HEK293 (cell line): Measurements from ENCODE around the gene HNRNPK.
A peak's percentile ranks its signal among the peaks of the same experiment; 100 is the strongest.

Source experiments
- CTCF ChIA-PET: fragments of 350-600 bp; formaldehyde crosslinking; extraction: SDS; loops from one replicate; lab custom pipeline; 2021; ENCODE audit warnings: antibody characterized with exemption; lab: Yijun Ruan, JAX
- POLR2A ChIA-PET: fragments of 300-600 bp; formaldehyde crosslinking; extraction: SDS; loops from one replicate; lab custom pipeline; 2020; ENCODE audit warnings: antibody characterized with exemption, inconsistent platforms; lab: Yijun Ruan, JAX
- H3K27ac ChIP-seq: fragments of 200-500 bp; sonication (Bioruptor generic); 2 replicates; pipeline ENCODE4 v1.5.1; 2014; ENCODE audit warnings: low read depth, low read length, control low read depth, inconsistent platforms; ENCODE audit errors: extremely low read depth
- H3K36me3 ChIP-seq, 2 experiments: fragments of 200-500 bp in 1 of 2; sonication (Bioruptor generic) in 1 of 2; 1 replicate in 1 of 2; 2 replicates in 1 of 2; pipeline ENCODE4 v1.5.1; 2014 to 2017; ENCODE audit warnings: inconsistent platforms in 2 of 2, low read length in 2 of 2; ENCODE audit not compliant: control insufficient read depth in 2 of 2, insufficient read depth in 1 of 2
- H3K4me1 ChIP-seq: fragments of 200-500 bp; sonication (Bioruptor generic); 2 replicates; pipeline ENCODE4 v1.5.1; 2014; ENCODE audit warnings: mild to moderate bottlenecking, low read length, inconsistent platforms; ENCODE audit not compliant: control insufficient read depth, insufficient read depth
- H3K4me3 ChIP-seq: 2 replicates; pipeline ENCODE4 v1.5.1; 2011; ENCODE audit warnings: low read depth, mild to moderate bottlenecking, control low read depth, low read length, moderate library complexity
- H3K9me3 ChIP-seq: fragments of 200-500 bp; sonication (Bioruptor generic); 2 replicates; pipeline ENCODE4 v1.5.1; 2014; ENCODE audit warnings: low read depth, low read length, inconsistent platforms; ENCODE audit not compliant: control insufficient read depth, insufficient read depth
- BCL11B ChIP-seq: fragments of 450-650 bp; formaldehyde crosslinking; IDR thresholded peaks from 2 replicates; pipeline ENCODE4 v1.5.1; 2016; ENCODE audit warnings: low read depth, missing biosample characterization, missing genetic modification characterization
- GLIS2 ChIP-seq: fragments of 450-650 bp; formaldehyde crosslinking; IDR thresholded peaks from 2 replicates; pipeline ENCODE4 v1.5.1; 2016; ENCODE audit warnings: missing biosample characterization, missing genetic modification characterization
- HOXC10 ChIP-seq: sonication (generic); formaldehyde crosslinking; IDR thresholded peaks from 2 replicates; pipeline ENCODE4 v1.8.1; 2023; ENCODE audit warnings: mild to moderate bottlenecking, missing genetic modification reagents
- IKZF3 ChIP-seq: fragments of 450-650 bp; IDR thresholded peaks from 2 replicates; pipeline ENCODE4 v1.5.0; 2018; ENCODE audit warnings: missing biosample characterization, mild to moderate bottlenecking, missing genetic modification characterization, moderate library complexity
- KLF1 ChIP-seq: fragments of 450-650 bp; formaldehyde crosslinking; IDR thresholded peaks from 2 replicates; pipeline ENCODE4 v1.5.1; 2016; ENCODE audit warnings: missing biosample characterization, missing genetic modification characterization
- KLF8 ChIP-seq: fragments of 450-650 bp; formaldehyde crosslinking; IDR thresholded peaks from 2 replicates; pipeline ENCODE4 v1.5.1; 2016; ENCODE audit warnings: missing biosample characterization, missing genetic modification characterization
- OVOL3 ChIP-seq: fragments of 450-650 bp; formaldehyde crosslinking; IDR thresholded peaks from 2 replicates; pipeline ENCODE4 v1.5.1; 2016; ENCODE audit warnings: missing biosample characterization, missing genetic modification characterization
- RBAK ChIP-seq: fragments of 450-650 bp; formaldehyde crosslinking; IDR thresholded peaks from 2 replicates; pipeline ENCODE4 v1.5.1; 2016; ENCODE audit warnings: missing biosample characterization, missing genetic modification characterization
- TCF7L2 ChIP-seq: IDR thresholded peaks from 2 replicates; pipeline ENCODE4 v1.6.1; 2011; ENCODE audit warnings: low read depth, mild to moderate bottlenecking, inconsistent platforms, low read length, moderate library complexity, borderline replicate concordance
- ZBTB20 ChIP-seq: fragments of 450-650 bp; formaldehyde crosslinking; IDR thresholded peaks from 2 replicates; pipeline ENCODE4 v1.5.1; 2016; ENCODE audit warnings: missing biosample characterization, missing genetic modification characterization
- ZBTB21 ChIP-seq: fragments of 450-650 bp; formaldehyde crosslinking; IDR thresholded peaks from 2 replicates; pipeline ENCODE4 v1.5.1; 2017; ENCODE audit warnings: missing biosample characterization, missing genetic modification characterization
- ZNF112 ChIP-seq: fragments of 450-650 bp; formaldehyde crosslinking; IDR thresholded peaks from 2 replicates; pipeline ENCODE4 v1.5.0; 2017; ENCODE audit warnings: missing biosample characterization, missing genetic modification characterization
- ZNF114 ChIP-seq: fragments of 450-650 bp; formaldehyde crosslinking; IDR thresholded peaks from 2 replicates; pipeline ENCODE4 v1.5.0; 2017; ENCODE audit warnings: missing biosample characterization, missing genetic modification characterization
- ZNF132 ChIP-seq: fragments of 450-650 bp; formaldehyde crosslinking; IDR thresholded peaks from 2 replicates; pipeline ENCODE4 v1.5.1; 2017; ENCODE audit warnings: missing biosample characterization, missing genetic modification characterization, borderline replicate concordance
- ZNF133 ChIP-seq: fragments of 450-650 bp; formaldehyde crosslinking; IDR thresholded peaks from 2 replicates; pipeline ENCODE4 v1.5.1; 2016; ENCODE audit warnings: missing biosample characterization, missing genetic modification characterization
- ZNF202 ChIP-seq: fragments of 450-650 bp; formaldehyde crosslinking; IDR thresholded peaks from 2 replicates; pipeline ENCODE4 v1.5.1; 2016; ENCODE audit warnings: missing biosample characterization, missing genetic modification characterization, borderline replicate concordance
- ZNF223 ChIP-seq: fragments of 450-650 bp; formaldehyde crosslinking; IDR thresholded peaks from 2 replicates; pipeline ENCODE4 v1.5.1; 2016; ENCODE audit warnings: missing biosample characterization, missing genetic modification characterization
- ZNF335 ChIP-seq: fragments of 450-650 bp; formaldehyde crosslinking; conservative IDR thresholded peaks from 2 replicates; pipeline ENCODE4 v1.5.1; 2016; ENCODE audit warnings: missing biosample characterization, missing genetic modification characterization
- ZNF391 ChIP-seq: fragments of 450-650 bp; formaldehyde crosslinking; IDR thresholded peaks from 2 replicates; pipeline ENCODE4 v1.5.1; 2016; ENCODE audit warnings: low read depth, missing biosample characterization, missing genetic modification characterization, borderline replicate concordance
- ZNF423 ChIP-seq: fragments of 450-650 bp; formaldehyde crosslinking; IDR thresholded peaks from 2 replicates; pipeline ENCODE4 v1.5.1; 2016; ENCODE audit warnings: missing biosample characterization, missing genetic modification characterization
- ZNF544 ChIP-seq: fragments of 450-650 bp; formaldehyde crosslinking; IDR thresholded peaks from 2 replicates; pipeline ENCODE4 v1.5.0; 2017; ENCODE audit warnings: missing biosample characterization, missing genetic modification characterization
- ZNF600 ChIP-seq: fragments of 450-650 bp; formaldehyde crosslinking; IDR thresholded peaks from 2 replicates; pipeline ENCODE4 v1.5.1; 2016; ENCODE audit warnings: missing biosample characterization, missing genetic modification characterization
- ZNF776 ChIP-seq: fragments of 450-650 bp; formaldehyde crosslinking; IDR thresholded peaks from 2 replicates; pipeline ENCODE4 v1.5.0; 2017; ENCODE audit warnings: missing biosample characterization, missing genetic modification characterization, borderline replicate concordance
- ZNF777 ChIP-seq: fragments of 450-650 bp; formaldehyde crosslinking; IDR thresholded peaks from 2 replicates; pipeline ENCODE4 v1.5.1; 2017; ENCODE audit warnings: missing biosample characterization, missing genetic modification characterization, borderline replicate concordance
- TF ChIP-seq, protein P1 (sequence below): fragments of 450-650 bp; formaldehyde crosslinking; optimal IDR thresholded peaks from 2 replicates; pipeline ENCODE3; 2016; ENCODE audit warnings: missing biosample characterization, mild to moderate bottlenecking, missing genetic modification characterization
- TF ChIP-seq, protein P2 (sequence below): fragments of 450-650 bp; formaldehyde crosslinking; IDR thresholded peaks from 2 replicates; pipeline ENCODE4 v1.5.1; 2016; ENCODE audit warnings: missing biosample characterization, missing genetic modification characterization, low read depth
- TF ChIP-seq, protein P3 (sequence below): fragments of 450-650 bp; formaldehyde crosslinking; IDR thresholded peaks from 2 replicates; pipeline ENCODE4 v1.5.1; 2016; ENCODE audit warnings: missing biosample characterization, missing genetic modification characterization
- TF ChIP-seq, protein P4 (sequence below): fragments of 450-650 bp; formaldehyde crosslinking; IDR thresholded peaks from 2 replicates; pipeline ENCODE4 v1.5.1; 2016; ENCODE audit warnings: missing biosample characterization, missing genetic modification characterization
- TF ChIP-seq, protein P5 (sequence below): fragments of 450-650 bp; IDR thresholded peaks from 2 replicates; pipeline ENCODE4 v1.5.1; 2018; ENCODE audit warnings: missing biosample characterization, missing genetic modification characterization

HNRNPK gene

DNA sequence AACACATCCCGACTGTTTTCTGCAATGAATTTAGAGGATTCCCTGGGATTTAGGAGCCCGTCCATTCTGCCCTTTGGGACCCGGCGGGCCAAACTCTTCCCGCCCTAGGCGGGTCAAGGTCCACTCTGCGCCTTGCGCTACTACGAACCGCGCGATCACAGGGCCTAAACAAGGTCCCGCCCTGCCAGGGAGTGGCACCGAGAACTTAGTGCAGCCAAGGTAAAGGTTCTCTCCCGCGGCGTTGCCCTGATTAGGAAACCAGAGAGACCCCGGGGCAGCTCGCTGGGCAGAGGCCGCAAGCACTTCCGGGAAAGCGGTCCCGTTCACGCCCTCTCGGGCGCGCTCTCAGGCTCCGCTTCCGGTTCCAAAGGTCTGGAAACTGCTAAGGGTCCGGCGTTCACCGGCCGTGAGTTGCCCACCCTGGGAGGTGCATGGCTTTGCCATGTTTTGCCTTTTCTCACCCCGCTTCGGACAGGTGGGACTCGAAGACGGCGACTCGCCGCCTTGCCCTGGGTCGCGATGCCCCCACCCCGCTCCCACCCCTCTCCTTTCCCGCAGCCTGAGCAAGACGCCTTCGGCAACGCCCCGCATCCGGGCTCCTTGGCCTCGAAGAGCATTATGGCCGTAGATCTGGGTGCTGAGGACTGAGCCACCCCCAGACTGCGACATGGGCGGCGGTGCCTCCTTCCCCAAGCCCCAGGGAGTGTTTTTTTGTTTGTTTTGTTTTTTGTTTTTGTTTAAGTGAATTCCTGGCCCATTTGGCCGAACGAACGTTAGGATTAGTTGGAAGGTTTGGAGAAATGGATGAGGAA is 23.4 kb downstream of the HNRNPK start (continued):
- TF ChIP-seq ZNF776 (tag by site-specific recombination) (no peak), HOXC10 (CRISPR knock-in tag) (no peak), ZNF391 (tag by site-specific recombination) (no peak), KLF8 (tag by site-specific recombination) (peak; percentile 58; the same call in 1 of the 2 replicates), ZNF335 (tag by site-specific recombination) (peak; percentile 88), TCF7L2 (no peak), KLF1 (tag by site-specific recombination) (peak; percentile 29; the same call in 1 of the 2 replicates), IKZF3 (tag by site-specific recombination) (0 out of 2 replicates have a peak, but pooled peaks have one; percentile 12)
- TF ChIP-seq, protein P1, sequence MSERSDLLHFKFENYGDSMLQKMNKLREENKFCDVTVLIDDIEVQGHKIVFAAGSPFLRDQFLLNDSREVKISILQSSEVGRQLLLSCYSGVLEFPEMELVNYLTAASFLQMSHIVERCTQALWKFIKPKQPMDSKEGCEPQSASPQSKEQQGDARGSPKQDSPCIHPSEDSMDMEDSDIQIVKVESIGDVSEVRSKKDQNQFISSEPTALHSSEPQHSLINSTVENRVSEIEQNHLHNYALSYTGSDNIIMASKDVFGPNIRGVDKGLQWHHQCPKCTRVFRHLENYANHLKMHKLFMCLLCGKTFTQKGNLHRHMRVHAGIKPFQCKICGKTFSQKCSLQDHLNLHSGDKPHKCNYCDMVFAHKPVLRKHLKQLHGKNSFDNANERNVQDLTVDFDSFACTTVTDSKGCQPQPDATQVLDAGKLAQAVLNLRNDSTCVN (tag by site-specific recombination), result peak; percentile 74

DNA sequence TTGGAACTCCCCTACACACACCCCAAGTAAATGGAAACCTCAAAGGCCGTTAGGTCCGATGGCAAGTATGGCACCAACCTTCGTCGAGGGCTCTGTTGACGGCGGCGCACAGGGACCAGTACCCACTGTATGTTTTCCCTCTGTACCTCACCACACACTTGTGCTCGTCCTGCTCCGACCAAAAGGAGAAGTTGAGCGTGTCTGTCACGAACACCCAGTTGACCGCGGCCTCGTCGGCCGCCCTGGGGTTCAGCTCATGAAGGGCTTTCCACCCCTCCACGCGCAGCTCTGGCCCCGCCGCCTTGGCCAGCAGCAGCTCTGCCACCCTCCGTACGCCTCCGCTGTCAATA is 24.0 kb downstream of the HNRNPK start:
- H3K27ac ChIP-seq, result peak overlapping the region; percentile 86
- ChIA-PET POLR2A (interaction anchor here (1.3 to 2.8 kb wide), 2 partner anchors 9 to 24 kb away, joined by 5 to 26 read pairs; partner anchors contain the start of genes HNRNPK and RMI1), CTCF (interaction anchor here (1.0 kb wide), 1 partner anchor 304 kb away, joined by 8 read pairs; no protein-coding TSS in a partner anchor)
- no peaks in the 10 kb centered on the region for H3K4me1 ChIP-seq
- peak overlapping the region; percentile 78 for H3K4me3 ChIP-seq
- H3K36me3 ChIP-seq, result peaks cover 17 to 30% of the 10 kb centered on the region in 2 experiments; a peak in 2 of 3 replicates
- no peaks in the 10 kb centered on the region for H3K9me3 ChIP-seq
- no peak for TF ChIP-seq ZNF423 (tag by site-specific recombination)
- TF ChIP-seq ZNF600 (tag by site-specific recombination), result peak; percentile 23; the same call in 1 of the 2 replicates
- TF ChIP-seq GLIS2 (tag by site-specific recombination), result no peak
- no peak for TF ChIP-seq ZNF112 (tag by site-specific recombination)
- TF ChIP-seq ZNF202 (tag by site-specific recombination), result no peak
- TF ChIP-seq BCL11B (tag by site-specific recombination), result no peak
- peak; percentile 24; the same call in 1 of the 2 replicates for TF ChIP-seq ZBTB20 (tag by site-specific recombination)
- no peak for TF ChIP-seq ZNF544 (tag by site-specific recombination)
- TF ChIP-seq ZNF223, result no peak
- TF ChIP-seq, protein P2, sequence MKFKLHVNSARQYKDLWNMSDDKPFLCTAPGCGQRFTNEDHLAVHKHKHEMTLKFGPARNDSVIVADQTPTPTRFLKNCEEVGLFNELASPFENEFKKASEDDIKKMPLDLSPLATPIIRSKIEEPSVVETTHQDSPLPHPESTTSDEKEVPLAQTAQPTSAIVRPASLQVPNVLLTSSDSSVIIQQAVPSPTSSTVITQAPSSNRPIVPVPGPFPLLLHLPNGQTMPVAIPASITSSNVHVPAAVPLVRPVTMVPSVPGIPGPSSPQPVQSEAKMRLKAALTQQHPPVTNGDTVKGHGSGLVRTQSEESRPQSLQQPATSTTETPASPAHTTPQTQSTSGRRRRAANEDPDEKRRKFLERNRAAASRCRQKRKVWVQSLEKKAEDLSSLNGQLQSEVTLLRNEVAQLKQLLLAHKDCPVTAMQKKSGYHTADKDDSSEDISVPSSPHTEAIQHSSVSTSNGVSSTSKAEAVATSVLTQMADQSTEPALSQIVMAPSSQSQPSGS (tag by site-specific recombination), result no peak
- TF ChIP-seq, protein P3, sequence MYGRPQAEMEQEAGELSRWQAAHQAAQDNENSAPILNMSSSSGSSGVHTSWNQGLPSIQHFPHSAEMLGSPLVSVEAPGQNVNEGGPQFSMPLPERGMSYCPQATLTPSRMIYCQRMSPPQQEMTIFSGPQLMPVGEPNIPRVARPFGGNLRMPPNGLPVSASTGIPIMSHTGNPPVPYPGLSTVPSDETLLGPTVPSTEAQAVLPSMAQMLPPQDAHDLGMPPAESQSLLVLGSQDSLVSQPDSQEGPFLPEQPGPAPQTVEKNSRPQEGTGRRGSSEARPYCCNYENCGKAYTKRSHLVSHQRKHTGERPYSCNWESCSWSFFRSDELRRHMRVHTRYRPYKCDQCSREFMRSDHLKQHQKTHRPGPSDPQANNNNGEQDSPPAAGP (tag by site-specific recombination), result 0 out of 2 replicates have a peak, but pooled peaks have one; percentile 15
- TF ChIP-seq KLF1 (tag by site-specific recombination), result no peak
- TF ChIP-seq, protein P4, sequence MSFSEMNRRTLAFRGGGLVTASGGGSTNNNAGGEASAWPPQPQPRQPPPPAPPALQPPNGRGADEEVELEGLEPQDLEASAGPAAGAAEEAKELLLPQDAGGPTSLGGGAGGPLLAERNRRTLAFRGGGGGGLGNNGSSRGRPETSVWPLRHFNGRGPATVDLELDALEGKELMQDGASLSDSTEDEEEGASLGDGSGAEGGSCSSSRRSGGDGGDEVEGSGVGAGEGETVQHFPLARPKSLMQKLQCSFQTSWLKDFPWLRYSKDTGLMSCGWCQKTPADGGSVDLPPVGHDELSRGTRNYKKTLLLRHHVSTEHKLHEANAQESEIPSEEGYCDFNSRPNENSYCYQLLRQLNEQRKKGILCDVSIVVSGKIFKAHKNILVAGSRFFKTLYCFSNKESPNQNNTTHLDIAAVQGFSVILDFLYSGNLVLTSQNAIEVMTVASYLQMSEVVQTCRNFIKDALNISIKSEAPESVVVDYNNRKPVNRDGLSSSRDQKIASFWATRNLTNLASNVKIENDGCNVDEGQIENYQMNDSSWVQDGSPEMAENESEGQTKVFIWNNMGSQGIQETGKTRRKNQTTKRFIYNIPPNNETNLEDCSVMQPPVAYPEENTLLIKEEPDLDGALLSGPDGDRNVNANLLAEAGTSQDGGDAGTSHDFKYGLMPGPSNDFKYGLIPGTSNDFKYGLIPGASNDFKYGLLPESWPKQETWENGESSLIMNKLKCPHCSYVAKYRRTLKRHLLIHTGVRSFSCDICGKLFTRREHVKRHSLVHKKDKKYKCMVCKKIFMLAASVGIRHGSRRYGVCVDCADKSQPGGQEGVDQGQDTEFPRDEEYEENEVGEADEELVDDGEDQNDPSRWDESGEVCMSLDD (tag by site-specific recombination), result 0 out of 2 replicates have a peak, but pooled peaks have one; percentile 26
- TF ChIP-seq RBAK (tag by site-specific recombination), result no peak
- no peak for TF ChIP-seq ZNF114 (tag by site-specific recombination)
- TF ChIP-seq ZNF133, result no peak
- TF ChIP-seq IKZF3 (tag by site-specific recombination), result no peak
- TF ChIP-seq, protein P5, sequence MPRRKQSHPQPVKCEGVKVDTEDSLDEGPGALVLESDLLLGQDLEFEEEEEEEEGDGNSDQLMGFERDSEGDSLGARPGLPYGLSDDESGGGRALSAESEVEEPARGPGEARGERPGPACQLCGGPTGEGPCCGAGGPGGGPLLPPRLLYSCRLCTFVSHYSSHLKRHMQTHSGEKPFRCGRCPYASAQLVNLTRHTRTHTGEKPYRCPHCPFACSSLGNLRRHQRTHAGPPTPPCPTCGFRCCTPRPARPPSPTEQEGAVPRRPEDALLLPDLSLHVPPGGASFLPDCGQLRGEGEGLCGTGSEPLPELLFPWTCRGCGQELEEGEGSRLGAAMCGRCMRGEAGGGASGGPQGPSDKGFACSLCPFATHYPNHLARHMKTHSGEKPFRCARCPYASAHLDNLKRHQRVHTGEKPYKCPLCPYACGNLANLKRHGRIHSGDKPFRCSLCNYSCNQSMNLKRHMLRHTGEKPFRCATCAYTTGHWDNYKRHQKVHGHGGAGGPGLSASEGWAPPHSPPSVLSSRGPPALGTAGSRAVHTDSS (tag by site-specific recombination), result no peak
- TF ChIP-seq ZNF777 (tag by site-specific recombination), result 0 out of 2 replicates have a peak, but pooled peaks have one; percentile 36
- TF ChIP-seq ZBTB21 (tag by site-specific recombination), result no peak
- TF ChIP-seq OVOL3 (tag by site-specific recombination), result no peak
- TF ChIP-seq ZNF132 (tag by site-specific recombination), result no peak
